Psoas muscle (tissue), 8 donors: ENCODE measurements around the gene SH3BP1. TPM values are rescaled to one million over a fixed set of nuclear protein-coding genes. Genes with fewer than 3 reads are reported as not detected.
A peak's percentile ranks its signal among the peaks of the same experiment; 100 is the strongest.

Experiments used
- ATAC-seq, 4 donors: fragments of 200-7000 bp; cut with Tn5 transposase; one replicate each; pipeline ENCODE4 v1.9.1; 2020; ENCODE audit warnings: moderate library complexity in 3 of 4, mild to moderate bottlenecking in 2 of 4
- DNase-seq, 2 donors: peaks; one replicate each; pipeline ENCODE4 v3.0.0-alpha.2; 2020
- H3K27ac ChIP-seq: fragments of 200-600 bp; one replicate; pipeline ENCODE4 v1.8.0; 2022
- H3K27me3 ChIP-seq, 3 donors: fragments of 200-600 bp in 1 of 3; one replicate each; pipeline versions ENCODE4 v1.6.1 to v1.8.0; 2013 to 2022; ENCODE audit warnings: low read length in 2 of 3, mild to moderate bottlenecking in 2 of 3, moderate library complexity in 1 of 3; ENCODE audit not compliant: insufficient read depth in 3 of 3
- H3K36me3 ChIP-seq, 2 donors: fragments of 200-600 bp in 1 of 2; one replicate each; pipeline versions ENCODE4 v1.6.1 to v1.8.0; 2013 to 2022; ENCODE audit warnings: low read depth in 1 of 2, mild to moderate bottlenecking in 1 of 2, moderate library complexity in 1 of 2; ENCODE audit not compliant: insufficient read depth in 1 of 2
- H3K4me1 ChIP-seq: fragments of 200-600 bp; one replicate; pipeline ENCODE4 v1.8.0; 2022
- H3K4me3 ChIP-seq: fragments of 200-600 bp; one replicate; pipeline ENCODE4 v1.8.0; 2022; ENCODE audit warnings: mild to moderate bottlenecking
- H3K9me3 ChIP-seq: fragments of 200-600 bp; one replicate; pipeline ENCODE4 v1.8.0; 2022
- WGBS, 3 donors: extraction: QIAGEN DNeasy Blood & Tissue Kit; methylation state at CpG; one replicate each; pipeline versions ENCODE4 v1.1.6 to v1.1.7; 2013; 5-methylcytosine and 5-hydroxymethylcytosine counted together
- intact Hi-C, 2 donors: fragments of 100-400 bp; cut with DNase I; formaldehyde crosslinking; loops; one replicate each; pipeline versions ENCODE4 v1.11.0 to v1.14.2; 2022
- polyA plus RNA-seq, 3 donors: library from polyadenylated mRNA; stranded (reverse); fragments of 200-250 nt; gene quantifications; one replicate each; pipeline ENCODE4 v1.2.3, GENCODE V29; 2013
- total RNA-seq, 4 donors: library from RNA; stranded (reverse); fragmentation: NEBNext Ultra II Directional in 2 of 4; extraction: Animal tissue kit (Norgen Biotek cat#: 25700) in 2 of 4; gene quantifications; one replicate each; pipeline versions ENCODE4 v1.2.1 to v1.2.4, GENCODE V29; 2021 to 2023
- TF ChIP-seq, protein P1 (sequence below): fragments of 200-600 bp; IDR thresholded peaks from one replicate; pipeline ENCODE4 v1.8.0; 2022; ENCODE audit warnings: antibody characterized with exemption
- donor health status: healthy with polysubstance abuse.
- donor health status: DM: no; HTN: no; CAD: no; lungs with moderate emphysema.
- donor health status: Bipolar disorder and iron deficiency.
- donor health status: healthy.
- donor health status: DM: yes; HTN: yes; CAD: no.
- donor health status: DM: no; HTN: no; CAD: no.
- donor health status: DM: no; HTN: no; CAD: no.
- donor health status: DM: yes; HTN: yes; CAD: no.

Gene SH3BP1
- total and polyA plus RNA-seq, 7 donors: 0.20 to 2.4 (median 1.4) TPM

- TF ChIP-seq, protein P1, sequence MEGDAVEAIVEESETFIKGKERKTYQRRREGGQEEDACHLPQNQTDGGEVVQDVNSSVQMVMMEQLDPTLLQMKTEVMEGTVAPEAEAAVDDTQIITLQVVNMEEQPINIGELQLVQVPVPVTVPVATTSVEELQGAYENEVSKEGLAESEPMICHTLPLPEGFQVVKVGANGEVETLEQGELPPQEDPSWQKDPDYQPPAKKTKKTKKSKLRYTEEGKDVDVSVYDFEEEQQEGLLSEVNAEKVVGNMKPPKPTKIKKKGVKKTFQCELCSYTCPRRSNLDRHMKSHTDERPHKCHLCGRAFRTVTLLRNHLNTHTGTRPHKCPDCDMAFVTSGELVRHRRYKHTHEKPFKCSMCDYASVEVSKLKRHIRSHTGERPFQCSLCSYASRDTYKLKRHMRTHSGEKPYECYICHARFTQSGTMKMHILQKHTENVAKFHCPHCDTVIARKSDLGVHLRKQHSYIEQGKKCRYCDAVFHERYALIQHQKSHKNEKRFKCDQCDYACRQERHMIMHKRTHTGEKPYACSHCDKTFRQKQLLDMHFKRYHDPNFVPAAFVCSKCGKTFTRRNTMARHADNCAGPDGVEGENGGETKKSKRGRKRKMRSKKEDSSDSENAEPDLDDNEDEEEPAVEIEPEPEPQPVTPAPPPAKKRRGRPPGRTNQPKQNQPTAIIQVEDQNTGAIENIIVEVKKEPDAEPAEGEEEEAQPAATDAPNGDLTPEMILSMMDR: no peak
- WGBS, 3 donors: 64 to 75% (median 71%) methylated on average over 2 of the region's 2 CpGs
- H3K27ac ChIP-seq: peak overlapping the region; percentile 78
- ATAC-seq (no peak), DNase-seq (no peak)
- no peaks in the 10 kb centered on the region for H3K27me3 ChIP-seq
- H3K36me3 ChIP-seq: peaks cover 0 to 3% of the 10 kb centered on the region in 2 donors
- H3K4me1 ChIP-seq: peaks cover 39% of the 10 kb centered on the region
- peak overlapping the region; percentile 9 for H3K4me3 ChIP-seq
- intact Hi-C loops: loop anchor here (2.0 kb wide), 1 partner anchor 20 kb away; no protein-coding TSS in a partner anchor
- H3K9me3 ChIP-seq: no peaks in the 10 kb centered on the region
Observed at GRCh38 chr22:37660709-37661045, 21.2 kb downstream of the SH3BP1 start.

DNA sequence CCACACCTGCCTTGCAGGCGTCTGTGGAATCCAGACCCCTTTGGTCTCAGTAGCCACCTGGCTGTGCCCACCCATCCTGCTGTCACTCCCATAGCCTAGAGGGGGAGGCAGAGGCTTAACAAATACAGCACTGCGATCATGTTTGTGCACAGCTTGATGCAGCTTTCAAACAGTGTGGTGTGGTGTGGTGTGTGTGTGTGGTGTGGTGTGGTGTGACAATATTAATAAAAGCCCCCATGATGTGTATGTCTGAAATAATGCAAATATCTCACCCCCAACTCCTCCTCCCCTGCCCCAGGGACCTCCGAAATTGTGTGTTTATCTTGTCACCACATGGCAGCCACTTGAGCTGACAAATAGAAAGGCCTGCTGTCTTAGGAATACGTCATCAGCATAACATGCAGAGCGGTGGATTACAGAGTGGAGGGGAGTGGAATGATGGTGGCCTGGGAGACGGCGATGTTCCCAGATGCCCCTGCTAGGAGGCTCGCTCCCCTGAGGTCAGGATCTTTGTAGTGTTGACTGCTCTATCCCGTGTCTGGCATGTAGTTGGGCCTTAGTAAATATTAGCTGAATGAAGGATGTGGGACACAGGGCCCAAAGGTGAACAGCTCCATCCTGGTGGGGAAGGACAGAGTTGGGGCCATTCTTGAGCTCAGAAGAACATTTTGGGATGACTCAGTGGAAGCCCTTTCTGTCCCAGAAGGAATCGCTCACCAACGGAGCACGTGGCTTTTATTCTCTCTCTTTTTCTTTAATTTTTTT, 21.9 kb downstream of the SH3BP1 start:
- Histone ChIP-seq H3K36me3 (peaks cover 0 to 10% of the 10 kb centered on the region in 2 donors), H3K27me3 (no peaks in the 10 kb centered on the region), H3K27ac (peak overlapping the region; percentile 78), H3K4me1 (peaks cover 40% of the 10 kb centered on the region), H3K4me3 (peak overlapping the region; percentile 28), H3K9me3 (no peaks in the 10 kb centered on the region)
- TF ChIP-seq, protein P1: peak; percentile 39
- ATAC-seq (peak in 2 of 4 donors; percentile 37 to 38), DNase-seq (no peak)
- WGBS, 3 donors: 26 to 38% (median 36%) methylated on average over 12 of the region's 12 CpGs
- intact Hi-C loops: loop anchor here (2.0 kb wide), 1 partner anchor 19 kb away; no protein-coding TSS in a partner anchor

- intact Hi-C loops: no loop called here
- Histone ChIP-seq H3K36me3 (peaks cover 0 to 15% of the 10 kb centered on the region in 2 donors), H3K27me3 (no peaks in the 10 kb centered on the region), H3K4me1 (peaks cover 40% of the 10 kb centered on the region), H3K9me3 (no peaks in the 10 kb centered on the region), H3K27ac (peak overlapping the region; percentile 78), H3K4me3 (no peak overlapping the region)
- DNase-seq (no peak), ATAC-seq (no peak)
- WGBS, 3 donors: 66 to 80% (median 71%) methylated on average over 5 of the region's 5 CpGs
- TF ChIP-seq, protein P1: no peak
Observed at GRCh38 chr22:37662039-37662438, 22.6 kb downstream of the SH3BP1 start.

- Histone ChIP-seq H3K27me3 (no peaks in the 10 kb centered on the region), H3K4me1 (peaks cover 47% of the 10 kb centered on the region), H3K27ac (peak overlapping the region; percentile 46), H3K9me3 (no peaks in the 10 kb centered on the region), H3K4me3 (no peak overlapping the region), H3K36me3 (peaks cover 0 to 15% of the 10 kb centered on the region in 2 donors)
- WGBS, 3 donors: 42 to 70% (median 46%) methylated on average over 16 of the region's 16 CpGs
- TF ChIP-seq, protein P1: no peak
- ATAC-seq: peak in 2 of 4 donors; percentile 72
- DNase-seq: peak in 1 of 2 donors; percentile 74
- intact Hi-C loops: no loop called here
Observed at GRCh38 chr22:37663521-37664140, 24.2 kb downstream of the SH3BP1 start.
